Mammary epithelial cell (primary cell): ENCODE data around the gene HFE.
"Not testable (repeated sequence)": the region's sequence is repeated elsewhere in the genome, so short reads cannot be mapped to it uniquely, and the experiment has no call there.

Source experiments
- EZH2 ChIP-seq: IDR thresholded peaks from 2 replicates; pipeline ENCODE4 v1.6.1; 2012; ENCODE audit warnings: low read length, inconsistent platforms, borderline replicate concordance
- TF ChIP-seq, protein P1 (sequence below), 2 donors: IDR thresholded peaks in 1 of 2; conservative IDR thresholded peaks in 1 of 2; 2 replicates each; pipeline ENCODE4 v1.5.1; 2011 to 2012; ENCODE audit warnings: inconsistent platforms in 2 of 2, low read length in 2 of 2, mild to moderate bottlenecking in 2 of 2, control low read depth in 1 of 2, low read depth in 1 of 2; ENCODE audit not compliant: insufficient read depth in 1 of 2; ENCODE audit errors: extremely low read depth in 1 of 2

- not testable (repeated sequence) for TF ChIP-seq EZH2
- TF ChIP-seq, protein P1, sequence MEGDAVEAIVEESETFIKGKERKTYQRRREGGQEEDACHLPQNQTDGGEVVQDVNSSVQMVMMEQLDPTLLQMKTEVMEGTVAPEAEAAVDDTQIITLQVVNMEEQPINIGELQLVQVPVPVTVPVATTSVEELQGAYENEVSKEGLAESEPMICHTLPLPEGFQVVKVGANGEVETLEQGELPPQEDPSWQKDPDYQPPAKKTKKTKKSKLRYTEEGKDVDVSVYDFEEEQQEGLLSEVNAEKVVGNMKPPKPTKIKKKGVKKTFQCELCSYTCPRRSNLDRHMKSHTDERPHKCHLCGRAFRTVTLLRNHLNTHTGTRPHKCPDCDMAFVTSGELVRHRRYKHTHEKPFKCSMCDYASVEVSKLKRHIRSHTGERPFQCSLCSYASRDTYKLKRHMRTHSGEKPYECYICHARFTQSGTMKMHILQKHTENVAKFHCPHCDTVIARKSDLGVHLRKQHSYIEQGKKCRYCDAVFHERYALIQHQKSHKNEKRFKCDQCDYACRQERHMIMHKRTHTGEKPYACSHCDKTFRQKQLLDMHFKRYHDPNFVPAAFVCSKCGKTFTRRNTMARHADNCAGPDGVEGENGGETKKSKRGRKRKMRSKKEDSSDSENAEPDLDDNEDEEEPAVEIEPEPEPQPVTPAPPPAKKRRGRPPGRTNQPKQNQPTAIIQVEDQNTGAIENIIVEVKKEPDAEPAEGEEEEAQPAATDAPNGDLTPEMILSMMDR (conservative IDR thresholded peaks at IDR 0.05 in 1 of 2, IDR thresholded peaks at IDR 0.05 in 1 of 2; ENCODE audit: extremely low read depth in 1 of 2, insufficient read depth in 1 of 2, low read depth in 1 of 2, low read length in 2 of 2): not testable (repeated sequence)
Observed at GRCh38 chr6:26078066-26078465, 9.2 kb upstream of the HFE start.
